Body of pancreas (tissue), 4 donors: ENCODE data around the gene SNX25.
"Not testable (repeated sequence)": the region's sequence is repeated elsewhere in the genome, so short reads cannot be mapped to it uniquely, and the experiment has no call there.

Source experiments
- POLR2A ChIP-seq, 3 donors: fragments of 450-650 bp; IDR thresholded peaks; one replicate each; pipeline ENCODE4 v1.6.1; 2016; ENCODE audit warnings: antibody characterized with exemption in 3 of 3, mild to moderate bottlenecking in 2 of 3
- TF ChIP-seq, protein P1 (sequence below), 7 experiments: fragments of 450-650 bp in 4 of 7; fragments of 200-600 bp in 3 of 7; sonication (generic) in 3 of 7; IDR thresholded peaks; one replicate each; pipeline ENCODE4 v1.5.1; 2016 to 2019; ENCODE audit warnings: antibody characterized with exemption in 7 of 7

DNA sequence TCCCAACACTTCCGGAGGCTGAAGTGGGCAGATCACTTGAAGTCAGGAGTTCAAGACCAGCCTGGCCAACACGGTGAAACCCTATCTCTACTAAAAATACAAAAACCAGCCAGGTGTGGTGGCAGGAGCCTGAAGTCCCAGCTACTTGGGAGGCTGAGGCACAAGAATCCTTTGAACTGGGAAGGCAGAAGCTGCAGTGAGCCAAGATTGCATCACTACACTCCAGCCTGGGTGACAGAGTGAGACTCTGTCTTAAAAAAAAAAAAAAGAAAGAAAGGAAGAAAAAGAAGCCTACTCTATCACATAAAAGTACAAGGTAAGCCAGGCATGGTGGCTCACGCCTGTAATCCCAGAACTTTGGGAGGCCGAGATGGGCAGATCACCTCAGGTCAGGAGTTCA is 11.2 kb upstream of the SNX25 start:
- TF ChIP-seq, protein P1, sequence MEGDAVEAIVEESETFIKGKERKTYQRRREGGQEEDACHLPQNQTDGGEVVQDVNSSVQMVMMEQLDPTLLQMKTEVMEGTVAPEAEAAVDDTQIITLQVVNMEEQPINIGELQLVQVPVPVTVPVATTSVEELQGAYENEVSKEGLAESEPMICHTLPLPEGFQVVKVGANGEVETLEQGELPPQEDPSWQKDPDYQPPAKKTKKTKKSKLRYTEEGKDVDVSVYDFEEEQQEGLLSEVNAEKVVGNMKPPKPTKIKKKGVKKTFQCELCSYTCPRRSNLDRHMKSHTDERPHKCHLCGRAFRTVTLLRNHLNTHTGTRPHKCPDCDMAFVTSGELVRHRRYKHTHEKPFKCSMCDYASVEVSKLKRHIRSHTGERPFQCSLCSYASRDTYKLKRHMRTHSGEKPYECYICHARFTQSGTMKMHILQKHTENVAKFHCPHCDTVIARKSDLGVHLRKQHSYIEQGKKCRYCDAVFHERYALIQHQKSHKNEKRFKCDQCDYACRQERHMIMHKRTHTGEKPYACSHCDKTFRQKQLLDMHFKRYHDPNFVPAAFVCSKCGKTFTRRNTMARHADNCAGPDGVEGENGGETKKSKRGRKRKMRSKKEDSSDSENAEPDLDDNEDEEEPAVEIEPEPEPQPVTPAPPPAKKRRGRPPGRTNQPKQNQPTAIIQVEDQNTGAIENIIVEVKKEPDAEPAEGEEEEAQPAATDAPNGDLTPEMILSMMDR (IDR thresholded peaks at IDR 0.05), result not testable (repeated sequence)
- not testable (repeated sequence) for TF ChIP-seq POLR2A (IDR thresholded peaks at IDR 0.05)
